NCI-H1930 (cell line): ENCODE results near the gene CHP1.
"Not testable (repeated sequence)": the region's sequence is repeated elsewhere in the genome, so short reads cannot be mapped to it uniquely, and the experiment has no call there.

Experiments used
- DNase-seq, 2 experiments: peaks; one replicate each; lab custom pipeline; 2025; lab: John Stamatoyannopoulos, UW

Gene CHP1

GRCh38 chr15:41256577-41257038, 25.5 kb downstream of the CHP1 start:
- no peak for DNase-seq

DNA sequence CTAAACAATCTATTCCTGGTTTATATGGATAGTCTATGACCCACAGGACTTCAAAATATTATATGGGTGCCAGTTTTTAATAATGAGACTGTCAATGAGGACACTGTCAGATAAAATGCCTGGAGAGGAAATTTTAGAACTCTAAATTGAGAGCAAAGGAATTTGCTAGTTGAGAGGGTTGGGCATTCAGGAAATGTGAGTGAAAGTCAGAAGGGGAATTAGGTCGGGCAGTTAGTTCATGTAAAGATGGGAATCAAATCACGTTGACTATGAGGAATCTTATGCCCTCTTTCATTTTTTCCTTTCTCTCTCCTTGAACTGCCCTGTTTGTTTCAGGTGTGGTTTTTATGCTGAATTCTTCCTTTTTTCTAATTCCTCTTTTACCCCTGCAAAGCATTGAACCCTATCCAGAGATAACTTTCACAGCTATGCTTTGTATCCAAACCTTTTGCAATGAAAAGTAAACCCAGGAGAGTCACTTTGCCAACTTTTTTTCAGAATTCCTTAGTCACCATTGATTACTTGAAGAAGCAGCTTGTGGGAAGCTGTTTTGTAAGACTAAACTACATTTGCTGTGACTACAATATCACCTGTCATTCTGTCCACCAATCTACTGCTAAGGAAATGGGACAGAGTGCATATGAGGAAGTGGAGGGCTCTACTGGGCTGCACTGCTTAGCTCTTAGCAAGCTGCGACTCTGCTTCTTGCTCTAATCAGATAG, 27.8 kb downstream of the CHP1 start:
- no peak for DNase-seq

DNA sequence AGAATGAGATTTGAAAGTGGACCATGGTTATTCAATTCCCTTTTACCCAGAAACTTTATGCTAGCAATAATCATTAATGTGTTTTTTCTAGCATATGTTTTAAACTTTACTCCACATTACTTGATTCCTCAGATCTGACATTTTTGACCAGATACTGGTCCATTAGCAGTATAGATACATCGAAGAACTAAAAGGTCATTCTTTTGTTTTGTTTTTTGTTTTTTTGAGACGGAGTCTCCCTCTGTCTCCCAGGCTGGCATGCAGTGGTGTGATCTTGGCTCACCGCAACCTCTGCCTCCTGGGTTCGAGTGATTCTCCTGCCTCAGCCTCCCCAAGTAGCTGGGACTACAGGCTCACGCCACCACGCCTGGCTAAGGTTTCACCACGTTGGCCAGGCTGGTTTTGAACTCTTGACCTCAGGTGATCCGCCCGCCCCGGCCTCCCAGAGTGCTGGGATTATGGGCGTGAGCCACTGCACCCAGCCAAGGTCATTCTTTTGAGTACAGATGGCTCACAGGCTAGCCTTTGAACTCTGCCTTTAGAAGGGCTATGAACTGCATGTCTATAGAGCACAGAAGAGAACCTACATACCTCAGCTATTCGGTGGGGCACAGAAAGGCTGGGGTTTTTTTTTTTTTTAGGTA, 28.6 kb downstream of the CHP1 start:
- no peak for DNase-seq

DNA sequence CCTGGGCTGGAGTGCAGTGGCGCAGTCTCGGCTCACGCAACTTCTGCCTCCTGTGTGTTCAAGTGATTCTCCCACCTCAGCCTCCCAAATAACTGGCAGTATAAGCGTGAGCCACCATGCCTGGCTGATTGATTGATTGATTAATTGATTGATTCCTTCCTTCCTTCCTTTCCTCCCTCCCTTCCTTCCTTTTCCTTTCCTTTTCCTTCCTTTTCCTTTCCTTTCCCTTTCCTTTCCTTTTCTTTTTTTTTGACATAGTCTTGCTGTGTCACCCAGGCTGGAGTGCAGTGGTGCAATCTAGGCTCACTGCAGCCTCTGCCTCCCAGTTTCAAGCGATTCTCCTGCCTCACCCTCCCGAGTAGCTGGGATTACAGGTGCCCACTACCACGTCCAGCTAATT, 29.9 kb downstream of the CHP1 start:
- not testable (repeated sequence) for DNase-seq

- no peak for DNase-seq
Observed at GRCh38 chr15:41262571-41262970, 31.5 kb downstream of the CHP1 start.

GRCh38 chr15:41263891-41264351, 32.9 kb downstream of the CHP1 start:
- no peak for DNase-seq

DNA sequence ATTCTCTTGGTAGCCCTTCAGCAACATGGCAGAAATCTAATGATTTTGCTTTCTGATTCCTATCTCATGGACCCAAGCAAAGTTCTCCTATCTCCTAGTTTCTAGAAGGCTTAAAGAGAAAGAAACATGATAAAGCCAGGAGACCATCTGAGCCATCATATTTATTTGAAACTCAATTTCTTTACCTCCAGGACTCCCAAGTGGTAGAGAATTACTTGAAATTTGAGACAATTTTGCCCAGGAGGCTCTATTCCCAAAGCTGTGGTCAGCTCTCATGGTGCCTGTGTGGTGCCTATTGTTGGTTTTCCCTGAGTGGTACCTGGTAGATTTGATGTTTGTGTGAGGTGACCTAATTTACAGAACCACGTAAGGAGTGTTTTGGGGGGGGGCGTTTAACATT, 38.8 kb downstream of the CHP1 start:
- no peak for DNase-seq

DNA sequence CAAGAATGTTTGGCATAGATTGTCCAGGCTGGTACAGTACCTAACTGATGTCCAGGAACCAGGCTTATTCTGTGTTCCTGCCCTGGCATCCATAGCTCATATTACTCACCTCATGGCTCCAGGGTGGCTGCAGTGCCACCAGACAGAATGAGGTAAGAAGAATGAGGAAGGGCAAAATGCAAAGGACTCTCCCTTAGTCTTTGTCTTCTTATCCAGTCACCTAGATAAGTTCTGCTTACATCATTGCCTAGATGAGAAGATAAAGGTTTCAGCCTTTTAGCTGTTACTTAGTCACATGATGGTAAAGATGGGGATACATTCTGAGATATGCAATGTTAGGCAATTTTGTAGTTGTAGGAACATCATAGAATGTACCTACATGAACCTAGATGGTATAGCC, 45.8 kb downstream of the CHP1 start:
- no peak for DNase-seq

DNA sequence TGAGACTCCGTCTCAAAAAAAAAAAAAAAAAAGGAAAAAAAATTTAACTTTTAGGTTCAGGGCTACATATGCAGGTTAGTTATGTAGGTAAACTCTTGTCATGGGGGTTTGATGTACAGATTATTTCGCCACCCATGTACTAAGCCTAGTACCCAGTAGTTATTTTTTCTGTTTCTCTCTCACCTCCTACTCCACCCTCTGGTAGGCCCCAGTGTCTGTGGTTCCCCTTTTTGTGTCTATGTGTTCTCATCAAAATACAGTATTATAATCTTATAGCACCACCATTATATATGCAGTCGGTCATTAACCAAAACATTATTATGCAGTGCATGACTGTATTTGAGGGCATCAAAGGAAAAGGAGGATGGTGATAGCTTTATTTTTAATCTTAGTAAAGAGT, 47.3 kb downstream of the CHP1 start:
- DNase-seq = no peak

DNA sequence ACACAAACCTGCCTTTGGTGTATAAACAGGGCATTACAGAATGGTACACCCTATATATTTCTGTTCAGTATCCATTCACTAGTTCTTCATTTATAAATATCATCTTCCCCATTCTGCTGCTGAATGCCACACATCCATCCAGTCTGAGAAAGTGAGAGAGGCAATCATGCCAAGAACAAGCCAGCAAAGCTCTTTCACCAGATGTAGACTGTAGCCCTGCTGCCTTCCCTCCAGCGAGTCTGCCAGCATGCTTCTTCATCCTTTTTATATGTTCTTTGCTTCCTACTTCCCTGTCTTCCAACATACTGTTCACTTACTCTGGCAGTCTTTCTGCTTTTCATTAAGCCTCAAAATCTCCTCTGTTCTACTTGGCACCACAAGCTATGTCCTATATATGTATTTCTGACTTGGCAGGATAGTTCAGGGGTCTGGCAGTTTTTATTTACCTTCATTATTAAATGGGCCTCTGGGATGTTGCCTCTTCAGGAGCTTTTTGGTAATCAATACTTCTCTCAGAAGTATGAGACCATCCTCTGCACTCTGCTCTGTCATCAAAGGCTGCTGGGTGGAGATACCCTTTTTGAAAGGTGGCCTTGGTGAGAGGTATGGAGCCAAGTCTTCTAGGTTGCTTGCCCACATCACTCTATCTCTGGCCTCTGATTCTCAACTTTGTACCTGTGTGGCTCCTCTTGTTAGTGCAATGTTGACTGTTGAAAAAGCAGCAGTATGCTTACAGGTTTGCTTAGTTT, 48.6 kb downstream of the CHP1 start:
- no peak for DNase-seq

- DNase-seq = no peak
Observed at GRCh38 chr15:41281236-41281635, 50.2 kb downstream of the CHP1 start.

DNA sequence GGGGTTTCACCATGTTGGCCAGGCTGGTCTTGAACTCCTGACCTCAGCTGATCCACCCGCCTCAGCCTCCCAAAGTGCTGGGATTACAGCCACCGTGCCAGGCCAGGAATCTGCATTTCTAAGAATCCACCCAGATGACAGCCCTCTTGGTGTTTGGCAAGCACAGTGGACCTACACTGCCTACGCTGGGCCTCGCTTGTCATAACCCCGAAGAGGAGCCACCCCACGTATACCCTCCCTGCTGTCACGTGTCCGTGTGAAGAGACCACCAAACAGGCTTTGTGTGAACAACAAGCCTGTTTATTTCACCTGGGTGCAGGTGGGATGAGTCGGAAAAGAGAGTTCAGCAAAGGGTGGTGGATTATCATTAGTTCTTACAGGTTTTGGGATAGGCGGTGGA, 51.4 kb downstream of the CHP1 start:
- DNase-seq = not testable (repeated sequence)

- DNase-seq = not testable (repeated sequence)
Observed at GRCh38 chr15:41282980-41283652, 52.0 kb downstream of the CHP1 start.

DNA sequence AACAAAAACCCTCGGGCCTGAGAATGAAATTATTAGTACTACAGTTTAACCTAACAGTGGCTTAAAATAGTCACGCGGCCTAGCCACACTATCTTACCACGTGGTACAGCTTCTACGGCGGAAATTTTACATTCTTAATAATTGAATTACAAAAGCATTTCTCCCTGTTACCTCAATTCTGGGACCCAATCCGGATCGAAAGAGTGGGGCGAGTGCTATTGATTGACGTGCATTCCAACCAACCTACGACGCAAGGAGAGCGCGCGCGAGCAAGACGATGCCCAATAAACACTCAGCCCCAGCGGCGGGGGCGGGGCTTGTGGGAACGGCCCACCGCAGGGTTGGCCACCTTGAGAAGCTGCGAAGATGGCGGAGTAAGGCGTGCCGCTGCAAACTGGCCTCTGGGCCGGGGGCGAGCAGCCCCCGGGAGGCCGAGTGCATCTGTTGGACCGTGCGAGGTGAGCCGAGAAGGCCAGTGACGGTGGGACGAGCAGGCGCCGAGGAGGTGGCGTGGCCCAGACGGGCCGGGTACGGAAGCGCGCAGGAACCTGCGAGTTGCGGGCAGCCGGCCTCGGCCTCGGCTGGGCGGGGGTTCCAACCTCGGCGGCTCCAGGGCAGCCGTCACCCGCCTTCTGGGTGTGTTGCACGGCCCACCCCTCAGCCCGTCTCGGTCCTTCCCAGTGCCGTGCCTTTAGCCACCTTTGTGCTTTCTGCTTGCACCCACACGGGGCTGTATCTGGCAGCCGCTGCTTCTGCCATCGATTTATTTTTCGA, 52.8 kb downstream of the CHP1 start:
- DNase-seq = peak; percentile 87 to 96

- DNase-seq = peak in 1 of 2 experiments; percentile 18
Observed at GRCh38 chr15:41284427-41285177, 53.5 kb downstream of the CHP1 start.

GRCh38 chr15:41285285-41285684, 54.2 kb downstream of the CHP1 start:
- no peak for DNase-seq

- DNase-seq = no peak
Observed at GRCh38 chr15:41286665-41287333, 55.7 kb downstream of the CHP1 start.

DNA sequence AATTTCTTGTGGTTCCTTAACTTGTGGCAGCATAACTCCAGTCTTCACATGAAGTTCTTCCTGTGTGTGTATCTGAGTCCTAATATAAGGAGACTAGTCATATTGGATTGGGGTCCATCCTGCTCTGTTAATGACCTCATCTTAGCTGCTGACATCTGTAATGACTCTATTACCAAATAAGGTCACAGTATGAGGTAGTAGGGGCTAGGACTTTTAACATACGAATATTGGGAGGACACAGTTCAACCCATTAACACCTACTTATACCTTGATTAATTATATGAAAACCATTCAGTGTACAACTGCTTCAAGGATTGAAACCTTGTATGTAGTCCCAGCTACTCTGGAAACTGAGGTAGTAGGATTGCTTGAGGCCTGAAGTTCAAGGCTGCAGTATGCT, 57.4 kb downstream of the CHP1 start:
- no peak for DNase-seq

GRCh38 chr15:41289953-41290352, 58.9 kb downstream of the CHP1 start:
- DNase-seq = no peak

- no peak for DNase-seq
Observed at GRCh38 chr15:41291065-41291631, 60.1 kb downstream of the CHP1 start.
